HEK293 (cell line): Measurements from ENCODE around the gene CNPPD1.
A peak's percentile ranks its signal among the peaks of the same experiment; 100 is the strongest.

ENCODE experiments used
- ATF2 ChIP-seq: fragments of 450-650 bp; formaldehyde crosslinking; IDR thresholded peaks from 2 replicates; pipeline ENCODE4 v1.5.1; 2016; ENCODE audit warnings: missing biosample characterization, missing genetic modification characterization, low read depth
- CTCF ChIP-seq: fragments of 450-650 bp; formaldehyde crosslinking; IDR thresholded peaks from 2 replicates; pipeline ENCODE4 v1.5.1; 2016; ENCODE audit warnings: missing biosample characterization, missing genetic modification characterization
- EGR2 ChIP-seq: fragments of 450-650 bp; formaldehyde crosslinking; IDR thresholded peaks from 2 replicates; pipeline ENCODE4 v1.5.1; 2016; ENCODE audit warnings: low read depth, missing biosample characterization, missing genetic modification characterization
- GFI1B ChIP-seq: fragments of 450-650 bp; formaldehyde crosslinking; IDR thresholded peaks from 2 replicates; pipeline ENCODE4 v1.5.1; 2016; ENCODE audit warnings: missing biosample characterization, missing genetic modification characterization
- REPIN1 ChIP-seq: fragments of 450-650 bp; formaldehyde crosslinking; IDR thresholded peaks from 2 replicates; pipeline ENCODE4 v1.5.1; 2017; ENCODE audit warnings: missing biosample characterization, missing genetic modification characterization, low read depth
- TCF7L2 ChIP-seq: IDR thresholded peaks from 2 replicates; pipeline ENCODE4 v1.6.1; 2011; ENCODE audit warnings: low read depth, mild to moderate bottlenecking, inconsistent platforms, low read length, moderate library complexity, borderline replicate concordance
- ZBTB17 ChIP-seq: fragments of 450-650 bp; formaldehyde crosslinking; IDR thresholded peaks from 2 replicates; pipeline ENCODE4 v1.5.1; 2016; ENCODE audit warnings: missing biosample characterization, missing genetic modification characterization
- ZFHX2 ChIP-seq: fragments of 450-650 bp; formaldehyde crosslinking; conservative IDR thresholded peaks from 2 replicates; pipeline ENCODE4 v1.5.1; 2016; ENCODE audit warnings: missing biosample characterization, missing genetic modification characterization
- ZNF114 ChIP-seq: fragments of 450-650 bp; formaldehyde crosslinking; IDR thresholded peaks from 2 replicates; pipeline ENCODE4 v1.5.0; 2017; ENCODE audit warnings: missing biosample characterization, missing genetic modification characterization
- ZNF140 ChIP-seq: fragments of 450-650 bp; formaldehyde crosslinking; IDR thresholded peaks from 2 replicates; pipeline ENCODE4 v1.5.1; 2016; ENCODE audit warnings: missing biosample characterization, missing genetic modification characterization
- ZNF2 ChIP-seq: fragments of 450-650 bp; formaldehyde crosslinking; IDR thresholded peaks from 2 replicates; pipeline ENCODE4 v1.5.1; 2016; ENCODE audit warnings: missing biosample characterization, missing genetic modification characterization
- ZNF26 ChIP-seq: fragments of 450-650 bp; formaldehyde crosslinking; IDR thresholded peaks from 2 replicates; pipeline ENCODE4 v1.5.1; 2016; ENCODE audit warnings: missing biosample characterization, missing genetic modification characterization
- ZNF302 ChIP-seq: fragments of 450-650 bp; formaldehyde crosslinking; IDR thresholded peaks from 2 replicates; pipeline ENCODE4 v1.5.1; 2016; ENCODE audit warnings: missing biosample characterization, missing genetic modification characterization, low read depth
- ZNF391 ChIP-seq: fragments of 450-650 bp; formaldehyde crosslinking; IDR thresholded peaks from 2 replicates; pipeline ENCODE4 v1.5.1; 2016; ENCODE audit warnings: low read depth, missing biosample characterization, missing genetic modification characterization, borderline replicate concordance
- ZNF473 ChIP-seq: fragments of 450-650 bp; formaldehyde crosslinking; IDR thresholded peaks from 2 replicates; pipeline ENCODE4 v1.5.1; 2017; ENCODE audit warnings: missing biosample characterization, missing genetic modification characterization
- ZNF585B ChIP-seq: fragments of 450-650 bp; formaldehyde crosslinking; IDR thresholded peaks from 2 replicates; pipeline ENCODE4 v1.5.1; 2016; ENCODE audit warnings: missing biosample characterization, missing genetic modification characterization
- ZNF600 ChIP-seq: fragments of 450-650 bp; formaldehyde crosslinking; IDR thresholded peaks from 2 replicates; pipeline ENCODE4 v1.5.1; 2016; ENCODE audit warnings: missing biosample characterization, missing genetic modification characterization
- ZNF660 ChIP-seq: fragments of 450-650 bp; IDR thresholded peaks from 2 replicates; pipeline ENCODE4 v1.5.1; 2018; ENCODE audit warnings: missing biosample characterization, mild to moderate bottlenecking, missing genetic modification characterization
- ZNF701 ChIP-seq: fragments of 450-650 bp; formaldehyde crosslinking; IDR thresholded peaks from 2 replicates; pipeline ENCODE4 v1.5.1; 2016; ENCODE audit warnings: missing biosample characterization, missing genetic modification characterization
- ZNF830 ChIP-seq: fragments of 450-650 bp; IDR thresholded peaks from 2 replicates; pipeline ENCODE4 v1.5.0; 2018; ENCODE audit warnings: missing biosample characterization, missing genetic modification characterization, low read depth, mild to moderate bottlenecking, moderate library complexity
- ZSCAN30 ChIP-seq: fragments of 450-650 bp; IDR thresholded peaks from 2 replicates; pipeline ENCODE4 v1.5.1; 2018; ENCODE audit warnings: missing biosample characterization, mild to moderate bottlenecking, missing genetic modification characterization, moderate library complexity
- TF ChIP-seq, protein P1 (sequence below): fragments of 450-650 bp; formaldehyde crosslinking; IDR thresholded peaks from 2 replicates; pipeline ENCODE4 v1.5.1; 2016; ENCODE audit warnings: missing biosample characterization, missing genetic modification characterization
- TF ChIP-seq, protein P2 (sequence below): fragments of 450-650 bp; formaldehyde crosslinking; IDR thresholded peaks from 2 replicates; pipeline ENCODE4 v1.5.1; 2016; ENCODE audit warnings: missing biosample characterization, missing genetic modification characterization

CNPPD1 gene

DNA sequence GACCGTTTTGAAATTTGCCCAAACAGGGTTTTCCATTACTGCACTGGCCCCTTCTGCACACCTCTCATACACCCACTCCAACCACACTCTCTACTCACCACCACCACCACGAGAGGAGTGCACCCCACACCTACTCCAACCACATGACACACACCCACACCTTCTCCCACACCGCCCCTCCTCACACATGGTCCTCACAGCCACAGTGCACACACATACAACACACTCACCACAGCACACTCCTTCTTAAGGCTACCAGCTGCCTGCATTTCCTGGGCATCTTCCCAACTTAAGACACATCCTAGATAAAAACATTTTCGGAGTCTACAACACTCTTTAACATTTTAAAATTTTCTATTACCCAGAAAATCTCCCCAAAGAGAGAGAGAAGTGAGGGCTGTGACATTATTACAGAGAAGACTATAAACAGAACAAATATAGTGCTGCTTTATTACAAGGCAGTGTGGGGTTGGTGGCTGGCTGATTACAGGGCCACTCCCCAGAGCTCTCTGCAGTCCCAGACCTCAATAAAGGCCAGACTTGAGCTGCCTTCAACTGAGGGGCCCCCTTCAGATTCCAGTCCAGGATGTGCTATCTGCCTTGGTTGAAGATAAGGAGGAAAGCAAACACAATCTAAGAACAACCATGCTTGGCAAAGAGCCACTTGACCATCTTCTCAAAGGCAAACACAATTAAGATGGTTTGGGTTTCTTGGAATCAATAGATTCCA lies 52.2 kb downstream of the CNPPD1 start (continued):
- TF ChIP-seq ZNF26 (no peak), ZNF473 (tag by site-specific recombination) (no peak), REPIN1 (no peak), ZNF2 (tag by site-specific recombination) (no peak), ZBTB17 (tag by site-specific recombination) (no peak), ZNF302 (tag by site-specific recombination) (no peak), GFI1B (no peak), ZNF600 (tag by site-specific recombination) (no peak), ATF2 (tag by site-specific recombination) (no peak), EGR2 (peak; percentile 99), ZNF114 (tag by site-specific recombination) (no peak), CTCF (tag by site-specific recombination) (no peak), ZFHX2 (tag by site-specific recombination) (peak; percentile 100), ZNF140 (tag by site-specific recombination) (no peak), ZNF830 (tag by site-specific recombination) (no peak), TCF7L2 (no peak), ZNF701 (tag by site-specific recombination) (no peak), ZSCAN30 (tag by site-specific recombination) (no peak), ZNF585B (tag by site-specific recombination) (no peak), ZNF391 (tag by site-specific recombination) (no peak), ZNF660 (no peak)
- TF ChIP-seq, protein P1, sequence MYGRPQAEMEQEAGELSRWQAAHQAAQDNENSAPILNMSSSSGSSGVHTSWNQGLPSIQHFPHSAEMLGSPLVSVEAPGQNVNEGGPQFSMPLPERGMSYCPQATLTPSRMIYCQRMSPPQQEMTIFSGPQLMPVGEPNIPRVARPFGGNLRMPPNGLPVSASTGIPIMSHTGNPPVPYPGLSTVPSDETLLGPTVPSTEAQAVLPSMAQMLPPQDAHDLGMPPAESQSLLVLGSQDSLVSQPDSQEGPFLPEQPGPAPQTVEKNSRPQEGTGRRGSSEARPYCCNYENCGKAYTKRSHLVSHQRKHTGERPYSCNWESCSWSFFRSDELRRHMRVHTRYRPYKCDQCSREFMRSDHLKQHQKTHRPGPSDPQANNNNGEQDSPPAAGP (tag by site-specific recombination), result no peak
- TF ChIP-seq, protein P2, sequence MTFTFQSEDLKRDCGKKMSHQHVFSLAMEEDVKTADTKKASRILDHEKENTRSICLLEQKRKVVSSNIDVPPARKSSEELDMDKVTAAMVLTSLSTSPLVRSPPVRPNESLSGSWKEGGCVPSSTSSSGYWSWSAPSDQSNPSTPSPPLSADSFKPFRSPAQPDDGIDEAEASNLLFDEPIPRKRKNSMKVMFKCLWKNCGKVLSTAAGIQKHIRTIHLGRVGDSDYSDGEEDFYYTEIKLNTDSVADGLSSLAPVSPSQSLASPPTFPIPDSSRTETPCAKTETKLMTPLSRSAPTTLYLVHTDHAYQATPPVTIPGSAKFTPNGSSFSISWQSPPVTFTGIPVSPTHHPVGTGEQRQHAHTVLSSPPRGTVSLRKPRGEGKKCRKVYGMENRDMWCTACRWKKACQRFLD (tag by site-specific recombination), result no peak
